ENCODE results near the gene ROR1.
"Not testable (repeated sequence)": the region's sequence is repeated elsewhere in the genome, so short reads cannot be mapped to it uniquely, and the experiment has no call there.

The ROR1 gene

DNA sequence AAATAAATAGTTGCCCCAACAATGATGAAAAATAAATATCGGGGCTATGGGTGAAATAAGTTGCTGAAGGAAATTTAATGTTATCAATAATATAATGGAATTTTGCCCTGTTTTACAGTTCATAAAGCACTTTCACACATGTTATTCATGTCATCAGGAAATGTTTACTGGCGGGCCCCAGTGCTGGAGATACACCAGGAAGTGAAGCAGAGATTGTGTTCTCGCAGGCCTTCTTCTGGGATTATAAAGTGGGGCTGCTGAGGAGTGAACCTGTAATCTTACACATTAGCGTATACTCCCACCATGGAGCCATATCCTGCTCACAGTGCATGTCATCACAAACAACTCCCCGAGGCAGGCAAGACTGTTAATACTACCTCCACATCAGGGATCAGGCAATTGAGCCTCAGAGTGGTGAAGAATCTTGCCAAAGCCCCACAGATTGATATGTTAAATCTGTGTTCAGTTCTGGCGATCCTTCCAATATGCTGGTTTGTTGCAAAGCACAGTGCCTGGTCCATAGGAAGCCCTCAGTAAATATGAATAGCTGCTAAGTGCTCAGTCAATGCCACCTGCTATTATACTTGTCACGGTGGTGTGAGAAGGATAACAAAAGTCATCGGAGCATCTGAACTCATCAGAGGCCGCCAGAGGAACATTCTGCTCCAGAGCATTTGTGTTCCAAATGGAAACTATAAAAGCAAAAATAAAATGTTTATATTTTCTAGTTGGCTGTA lies 325.2 kb downstream of the ROR1 start:
- Histone ChIP-seq H3K9ac (ENCODE audit: insufficient read length) (no peak overlapping the region), H3K4me3 (no peak overlapping the region), H3K36me3 (ENCODE audit: insufficient read depth, low read length) (no peaks in the 10 kb centered on the region), H3K9me3 (ENCODE audit: low read depth, low read length) (no peaks in the 10 kb centered on the region), H3K27ac (no peak overlapping the region)
- no peak for DNase-seq (ENCODE audit: low read depth, low spot score)
- TF ChIP-seq POLR2AphosphoS5 (IDR thresholded peaks at IDR 0.05; ENCODE audit: borderline replicate concordance, low read depth, low read length), result no peak
- TF ChIP-seq EZH2 (IDR thresholded peaks at IDR 0.05), result no peak
- TF ChIP-seq FOXP2 (optimal IDR thresholded peaks at IDR 0.05; ENCODE audit: control extremely low read depth, extremely low read length, insufficient read depth), result no peak

DNA sequence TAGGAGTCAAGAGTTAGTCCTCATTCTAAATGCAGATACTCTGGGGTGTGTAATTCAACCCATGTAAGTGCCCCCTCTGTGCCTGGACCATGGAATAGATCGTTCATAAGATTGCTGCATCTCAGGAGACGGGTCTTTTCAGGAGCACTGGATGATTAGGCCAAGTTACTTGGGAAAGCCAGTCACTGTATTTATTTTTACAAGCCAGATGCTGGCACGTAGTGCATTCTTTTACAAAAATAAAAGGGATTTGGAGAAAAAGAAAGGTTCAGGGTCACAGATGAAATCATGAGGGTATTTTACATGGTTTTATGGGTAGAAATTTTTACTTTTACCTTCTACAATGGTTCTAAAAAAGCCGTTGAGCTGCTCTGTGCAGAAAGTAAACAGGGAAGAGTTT lies 327.0 kb downstream of the ROR1 start:
- no peaks in the 10 kb centered on the region for H3K9me3 ChIP-seq (ENCODE audit: low read depth, low read length)
- H3K27ac ChIP-seq, result no peak overlapping the region
- H3K9ac ChIP-seq (ENCODE audit: insufficient read length), result no peak overlapping the region
- TF ChIP-seq POLR2AphosphoS5 (IDR thresholded peaks at IDR 0.05; ENCODE audit: borderline replicate concordance, low read depth, low read length) (no peak), EZH2 (IDR thresholded peaks at IDR 0.05) (no peak), FOXP2 (optimal IDR thresholded peaks at IDR 0.05; ENCODE audit: control extremely low read depth, extremely low read length, insufficient read depth) (no peak)
- no peaks in the 10 kb centered on the region for H3K36me3 ChIP-seq (ENCODE audit: insufficient read depth, low read length)
- DNase-seq (ENCODE audit: low read depth, low spot score), result no peak
- H3K4me3 ChIP-seq, result no peak overlapping the region

DNA sequence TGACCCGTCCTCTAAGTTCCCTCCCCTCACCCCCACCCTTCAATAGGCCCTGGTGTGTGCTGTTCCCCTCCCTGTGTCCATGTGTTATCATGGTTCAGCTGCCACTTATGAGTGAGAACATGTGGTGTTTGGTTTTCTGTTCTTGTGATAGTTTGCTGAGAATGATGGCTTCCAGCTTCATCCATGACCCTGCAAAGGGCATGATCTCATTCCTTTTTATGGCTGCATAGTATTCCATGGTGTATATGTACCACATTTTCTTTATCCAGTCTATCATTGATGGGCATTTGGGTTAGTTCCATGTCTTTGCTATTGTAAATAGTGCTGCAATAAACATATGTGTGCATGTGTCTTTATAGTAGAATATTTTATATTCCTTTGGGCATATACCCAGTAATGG lies 330.8 kb downstream of the ROR1 start:
- not testable (repeated sequence) for H3K9me3 ChIP-seq (ENCODE audit: low read depth, low read length); DNase-seq (ENCODE audit: low read depth, low spot score); H3K36me3 ChIP-seq (ENCODE audit: insufficient read depth, low read length); H3K27ac ChIP-seq; H3K4me3 ChIP-seq; H3K9ac ChIP-seq (ENCODE audit: insufficient read length)

DNA sequence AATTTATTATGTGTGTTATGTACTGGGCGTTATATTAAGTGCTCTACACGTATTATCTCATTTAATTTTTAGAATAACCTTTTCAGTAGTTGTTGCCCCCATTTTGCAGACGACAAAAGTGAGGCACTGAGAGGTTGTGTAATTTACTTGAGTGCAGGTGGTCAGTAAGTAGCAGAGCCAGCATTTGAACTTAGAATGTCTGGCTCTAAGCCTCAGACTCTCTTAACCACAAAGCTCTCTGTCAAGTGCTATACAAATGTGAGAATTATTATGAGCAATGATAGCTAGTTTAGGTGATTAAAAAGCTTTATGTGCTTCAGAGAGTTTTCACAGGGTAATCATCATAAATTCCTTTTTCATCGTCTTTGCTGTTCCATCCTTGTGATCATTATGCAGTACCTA lies 333.3 kb downstream of the ROR1 start:
- TF ChIP-seq POLR2AphosphoS5 (IDR thresholded peaks at IDR 0.05; ENCODE audit: borderline replicate concordance, low read depth, low read length) (no peak), EZH2 (IDR thresholded peaks at IDR 0.05) (no peak), FOXP2 (optimal IDR thresholded peaks at IDR 0.05; ENCODE audit: control extremely low read depth, extremely low read length, insufficient read depth) (no peak)
- no peak for DNase-seq (ENCODE audit: low read depth, low spot score)

DNA sequence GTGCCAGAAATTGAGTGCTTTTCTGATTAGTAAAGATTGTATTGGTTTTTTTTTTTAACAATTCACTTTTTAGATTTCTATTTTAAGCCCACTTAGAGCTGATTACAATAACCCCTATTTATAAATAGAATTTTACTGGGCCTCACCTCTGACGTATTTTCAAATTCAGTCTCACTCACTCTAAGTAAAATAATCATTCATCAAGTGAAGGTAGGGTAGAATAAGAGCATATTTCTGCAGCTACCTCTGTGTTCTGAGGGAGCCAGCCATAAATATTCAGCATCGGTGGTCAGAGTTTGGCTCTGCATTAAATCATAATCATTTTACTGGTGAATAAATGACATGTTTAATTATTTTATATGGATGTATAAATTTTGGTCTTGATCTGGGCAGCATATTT lies 333.8 kb downstream of the ROR1 start:
- Histone ChIP-seq H3K9me3 (ENCODE audit: low read depth, low read length) (no peaks in the 10 kb centered on the region), H3K36me3 (ENCODE audit: insufficient read depth, low read length) (no peaks in the 10 kb centered on the region), H3K27ac (no peak overlapping the region), H3K9ac (ENCODE audit: insufficient read length) (no peak overlapping the region), H3K4me3 (no peak overlapping the region)
- TF ChIP-seq POLR2AphosphoS5 (IDR thresholded peaks at IDR 0.05; ENCODE audit: borderline replicate concordance, low read depth, low read length), result no peak
- no peak for TF ChIP-seq FOXP2 (optimal IDR thresholded peaks at IDR 0.05; ENCODE audit: control extremely low read depth, extremely low read length, insufficient read depth)
- no peak for TF ChIP-seq EZH2 (IDR thresholded peaks at IDR 0.05)
- DNase-seq (ENCODE audit: low read depth, low spot score), result no peak

More for the DNA sequence above, 333.3 kb downstream of the ROR1 start:
- Histone ChIP-seq H3K9ac (ENCODE audit: insufficient read length) (no peak overlapping the region), H3K36me3 (ENCODE audit: insufficient read depth, low read length) (no peaks in the 10 kb centered on the region), H3K27ac (no peak overlapping the region), H3K4me3 (no peak overlapping the region), H3K9me3 (ENCODE audit: low read depth, low read length) (no peaks in the 10 kb centered on the region)

DNA sequence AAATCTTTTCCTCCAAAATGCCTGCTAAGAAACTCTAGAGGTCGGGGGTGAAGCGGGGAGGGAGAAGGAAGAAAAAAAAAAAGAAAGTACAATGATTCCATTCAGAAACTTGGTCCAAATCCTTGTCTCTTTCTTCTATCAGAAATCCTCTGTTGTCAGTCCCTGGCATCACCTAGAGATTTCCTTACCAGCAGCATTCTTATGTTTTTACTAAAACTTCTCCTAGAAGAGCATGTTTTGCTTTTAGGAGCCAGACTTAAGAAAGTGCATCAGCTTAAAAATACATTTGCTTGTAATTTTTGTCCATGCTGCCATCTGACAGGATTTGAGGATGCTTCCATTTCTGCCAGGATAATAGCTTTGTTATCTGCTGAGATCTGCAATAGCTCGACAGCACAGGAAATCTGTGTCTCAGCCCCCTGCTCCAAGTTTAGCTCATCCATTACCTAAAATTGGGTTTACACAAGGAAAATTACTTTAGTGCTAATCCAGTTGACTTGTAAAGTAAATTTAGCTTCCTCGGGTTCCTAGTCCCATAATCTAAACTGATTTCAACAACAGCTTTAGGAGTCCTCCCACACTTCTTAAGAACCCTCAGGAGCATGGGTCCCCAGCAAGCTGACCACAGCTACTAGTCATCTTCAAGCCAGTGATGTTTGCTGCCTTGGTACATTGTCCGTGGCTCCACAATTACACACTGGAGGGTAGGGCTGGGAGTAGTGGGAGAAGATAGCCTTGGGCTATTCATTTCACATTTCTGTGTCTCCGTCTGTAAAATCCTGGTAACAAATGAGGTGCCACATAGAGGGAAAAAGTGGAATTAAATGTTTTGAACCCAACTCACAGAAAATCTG lies 337.3 kb downstream of the ROR1 start:
- H3K27ac ChIP-seq, result no peak overlapping the region
- H3K4me3 ChIP-seq, result no peak overlapping the region
- no peak for DNase-seq (ENCODE audit: low read depth, low spot score)
- no peak overlapping the region for H3K9ac ChIP-seq (ENCODE audit: insufficient read length)
- no peak for TF ChIP-seq EZH2 (IDR thresholded peaks at IDR 0.05)
- TF ChIP-seq POLR2AphosphoS5 (IDR thresholded peaks at IDR 0.05; ENCODE audit: borderline replicate concordance, low read depth, low read length), result no peak
- TF ChIP-seq FOXP2 (optimal IDR thresholded peaks at IDR 0.05; ENCODE audit: control extremely low read depth, extremely low read length, insufficient read depth), result no peak
- H3K9me3 ChIP-seq (ENCODE audit: low read depth, low read length), result no peaks in the 10 kb centered on the region
- no peaks in the 10 kb centered on the region for H3K36me3 ChIP-seq (ENCODE audit: insufficient read depth, low read length)

DNA sequence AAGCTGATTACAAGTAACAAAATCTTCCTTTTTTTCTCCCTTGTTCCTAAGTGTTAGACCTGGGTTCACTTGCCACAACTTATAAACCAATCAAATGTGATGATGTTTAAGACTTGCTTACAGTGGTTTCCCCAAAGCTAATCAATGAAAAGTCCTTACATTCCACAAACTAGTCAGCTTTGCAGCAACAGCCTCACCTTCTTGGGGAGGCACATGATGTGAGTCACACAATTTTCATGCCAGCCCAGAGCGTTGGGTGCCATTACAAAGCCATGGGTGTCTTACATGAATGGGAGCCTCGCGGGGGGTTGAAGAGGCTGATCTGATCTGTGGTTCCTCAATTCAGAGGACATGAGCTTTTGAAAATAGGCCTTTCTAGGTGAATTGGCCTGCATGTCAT lies 338.0 kb downstream of the ROR1 start:
- H3K9me3 ChIP-seq (ENCODE audit: low read depth, low read length), result no peaks in the 10 kb centered on the region
- no peak for DNase-seq (ENCODE audit: low read depth, low spot score)
- no peak for TF ChIP-seq POLR2AphosphoS5 (IDR thresholded peaks at IDR 0.05; ENCODE audit: borderline replicate concordance, low read depth, low read length)
- no peak for TF ChIP-seq EZH2 (IDR thresholded peaks at IDR 0.05)
- TF ChIP-seq FOXP2 (optimal IDR thresholded peaks at IDR 0.05; ENCODE audit: control extremely low read depth, extremely low read length, insufficient read depth), result no peak
- H3K27ac ChIP-seq, result no peak overlapping the region
- no peaks in the 10 kb centered on the region for H3K36me3 ChIP-seq (ENCODE audit: insufficient read depth, low read length)
- no peak overlapping the region for H3K4me3 ChIP-seq
- H3K9ac ChIP-seq (ENCODE audit: insufficient read length), result no peak overlapping the region

DNA sequence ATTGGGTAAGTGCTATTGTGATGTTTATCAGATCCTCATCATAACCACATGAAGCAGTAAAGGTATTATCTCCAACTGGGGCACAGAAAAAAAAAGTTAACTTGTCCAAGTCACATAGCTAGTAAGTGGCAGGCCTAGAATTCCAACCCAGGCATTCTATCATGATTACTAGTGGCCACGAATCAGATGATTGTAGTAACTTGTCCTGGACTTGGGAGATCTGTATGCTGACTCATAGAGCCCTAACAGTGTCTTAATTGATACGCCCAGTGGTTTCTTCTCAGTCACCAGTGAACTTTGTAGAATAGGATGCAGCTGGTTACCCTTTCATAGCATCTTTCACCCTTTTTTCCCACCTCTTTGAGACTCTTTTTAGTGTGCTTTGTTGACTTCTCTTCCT lies 338.5 kb downstream of the ROR1 start:
- no peak overlapping the region for H3K4me3 ChIP-seq
- no peak overlapping the region for H3K27ac ChIP-seq
- H3K9me3 ChIP-seq (ENCODE audit: low read depth, low read length), result no peaks in the 10 kb centered on the region
- no peaks in the 10 kb centered on the region for H3K36me3 ChIP-seq (ENCODE audit: insufficient read depth, low read length)
- DNase-seq (ENCODE audit: low read depth, low spot score), result no peak
- no peak for TF ChIP-seq POLR2AphosphoS5 (IDR thresholded peaks at IDR 0.05; ENCODE audit: borderline replicate concordance, low read depth, low read length)
- no peak for TF ChIP-seq EZH2 (IDR thresholded peaks at IDR 0.05)
- no peak for TF ChIP-seq FOXP2 (optimal IDR thresholded peaks at IDR 0.05; ENCODE audit: control extremely low read depth, extremely low read length, insufficient read depth)
- H3K9ac ChIP-seq (ENCODE audit: insufficient read length), result no peak overlapping the region

All from SK-N-MC (cell line).